Neutrophil (primary cell): ENCODE data around the gene KCNC2.

Source experiments
- H3K27ac ChIP-seq: fragments of 200-600 bp; sonication (generic); 2 replicates; pipeline ENCODE4 v1.5.1; 2016; ENCODE audit warnings: mild to moderate bottlenecking, moderate library complexity
- H3K27me3 ChIP-seq: fragments of 200-600 bp; sonication (generic); 2 replicates; pipeline ENCODE4 v1.6.0; 2016; ENCODE audit warnings: mild to moderate bottlenecking
- H3K36me3 ChIP-seq: fragments of 200-600 bp; sonication (generic); 2 replicates; pipeline ENCODE4 v1.5.1; 2017
- H3K4me1 ChIP-seq, 2 experiments: fragments of 200-600 bp in 1 of 2; sonication (generic) in 1 of 2; 1 replicate in 1 of 2; 2 replicates in 1 of 2; pipeline versions ENCODE4 v1.5.1 to v1.6.1; 2013 to 2016; ENCODE audit warnings: low read depth in 1 of 2, low read length in 1 of 2, mild to moderate bottlenecking in 1 of 2, moderate library complexity in 1 of 2; ENCODE audit not compliant: control insufficient read depth in 1 of 2, insufficient read depth in 1 of 2
- H3K4me3 ChIP-seq, 2 experiments: fragments of 200-600 bp in 1 of 2; sonication (generic) in 1 of 2; 1 replicate in 1 of 2; 2 replicates in 1 of 2; pipeline ENCODE4 v1.5.1; 2013 to 2016; ENCODE audit warnings: low read depth in 1 of 2, low read length in 1 of 2, mild to moderate bottlenecking in 1 of 2, moderate library complexity in 1 of 2
- H3K9me3 ChIP-seq: fragments of 200-600 bp; sonication (generic); 2 replicates; pipeline ENCODE4 v1.5.1; 2016
- CTCF ChIP-seq: fragments of 200-600 bp; sonication (generic); IDR thresholded peaks from 2 replicates; pipeline ENCODE4 v1.5.1; 2016; ENCODE audit warnings: antibody characterized with exemption

KCNC2 gene

DNA sequence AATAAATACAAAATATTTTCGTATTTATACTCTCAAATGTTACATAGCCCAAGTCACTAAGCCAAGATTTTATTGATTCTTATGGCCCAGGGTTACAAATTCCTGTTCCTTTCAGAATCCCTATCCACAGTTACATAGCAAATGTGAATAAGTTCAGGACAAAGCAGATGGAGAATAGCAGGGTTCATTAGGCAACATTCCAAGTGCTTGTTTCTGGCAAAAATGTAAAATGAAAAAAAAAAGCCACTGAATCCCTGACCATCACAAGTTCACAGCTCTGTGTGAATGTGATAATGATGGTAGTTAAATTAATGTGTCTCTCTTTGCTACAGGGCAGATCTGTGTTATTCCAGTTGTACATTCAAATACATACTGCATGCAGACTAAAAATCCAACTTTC lies 74.6 kb downstream of the KCNC2 start:
- no peak overlapping the region for H3K4me3 ChIP-seq
- H3K27me3 ChIP-seq = no peaks in the 10 kb centered on the region
- no peaks in the 10 kb centered on the region for H3K9me3 ChIP-seq
- TF ChIP-seq CTCF = no peak
- no peaks in the 10 kb centered on the region for H3K36me3 ChIP-seq
- no peak overlapping the region for H3K27ac ChIP-seq
- H3K4me1 ChIP-seq = no peaks in the 10 kb centered on the region

DNA sequence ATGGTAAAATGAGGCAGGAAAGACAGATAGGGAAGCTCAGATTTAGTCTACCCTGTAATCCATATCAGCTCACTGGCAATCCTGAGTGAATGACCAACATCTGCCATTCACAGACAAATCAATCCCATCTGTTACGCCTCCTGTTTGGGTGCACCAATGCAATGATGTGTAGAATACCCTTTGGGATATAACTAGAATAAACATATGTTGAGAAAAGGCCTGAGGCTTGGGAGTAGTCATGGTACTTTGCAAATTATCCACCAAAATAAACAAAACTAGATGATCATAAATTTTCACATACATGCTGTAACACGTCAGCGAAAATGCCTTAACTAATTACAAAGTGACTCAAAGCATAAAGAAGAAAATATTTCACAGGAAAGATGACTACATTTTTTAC lies 78.8 kb downstream of the KCNC2 start:
- no peak overlapping the region for H3K27ac ChIP-seq
- H3K27me3 ChIP-seq = no peaks in the 10 kb centered on the region
- H3K36me3 ChIP-seq = no peaks in the 10 kb centered on the region
- no peak for TF ChIP-seq CTCF
- no peak overlapping the region for H3K4me3 ChIP-seq
- no peaks in the 10 kb centered on the region for H3K4me1 ChIP-seq
- no peaks in the 10 kb centered on the region for H3K9me3 ChIP-seq

DNA sequence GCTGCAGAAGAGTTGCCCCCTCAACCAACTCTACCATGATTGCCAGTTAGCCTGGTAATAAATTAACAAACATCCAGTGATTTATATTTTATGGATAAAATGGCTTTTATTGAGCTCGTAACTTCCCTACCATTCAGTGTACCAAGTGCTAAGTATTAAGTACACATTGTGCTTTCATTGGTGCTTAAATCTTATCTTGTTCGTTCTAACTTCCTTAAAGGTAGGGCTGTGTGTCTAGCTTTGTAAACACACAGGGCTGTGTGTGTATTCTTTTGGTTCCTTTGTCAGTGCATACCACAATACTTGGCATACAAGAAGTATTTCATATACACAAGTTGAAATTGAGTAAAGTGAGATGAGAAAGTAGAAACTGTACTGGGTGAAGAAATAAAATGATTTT lies 80.4 kb downstream of the KCNC2 start:
- Histone ChIP-seq H3K36me3 (no peaks in the 10 kb centered on the region), H3K9me3 (no peaks in the 10 kb centered on the region), H3K27me3 (no peaks in the 10 kb centered on the region), H3K4me1 (no peaks in the 10 kb centered on the region), H3K27ac (no peak overlapping the region), H3K4me3 (no peak overlapping the region)
- TF ChIP-seq CTCF = no peak

GRCh38 chr12:75121036-75121705 lies 88.5 kb downstream of the KCNC2 start:
- H3K4me1 ChIP-seq = no peaks in the 10 kb centered on the region
- H3K4me3 ChIP-seq = no peak overlapping the region
- TF ChIP-seq CTCF = no peak
- no peak overlapping the region for H3K27ac ChIP-seq
- H3K27me3 ChIP-seq = no peaks in the 10 kb centered on the region
- no peaks in the 10 kb centered on the region for H3K36me3 ChIP-seq
- no peaks in the 10 kb centered on the region for H3K9me3 ChIP-seq

GRCh38 chr12:75120311-75120711 lies 89.3 kb downstream of the KCNC2 start:
- H3K9me3 ChIP-seq = no peaks in the 10 kb centered on the region
- no peak for TF ChIP-seq CTCF
- H3K27me3 ChIP-seq = no peaks in the 10 kb centered on the region
- no peaks in the 10 kb centered on the region for H3K4me1 ChIP-seq
- no peak overlapping the region for H3K4me3 ChIP-seq
- no peaks in the 10 kb centered on the region for H3K36me3 ChIP-seq
- no peak overlapping the region for H3K27ac ChIP-seq
